Epidermal melanocyte (primary cell): Measurements from ENCODE around the gene CERK.
A peak's percentile ranks its signal among the peaks of the same experiment; 100 is the strongest.
"Not testable (repeated sequence)": the region's sequence is repeated elsewhere in the genome, so short reads cannot be mapped to it uniquely, and the experiment has no call there.

Experiments
- DNase-seq: peaks from one replicate; pipeline ENCODE4 v3.0.0; 2011; ENCODE audit warnings: low spot score; ENCODE audit not compliant: insufficient read length

CERK gene

DNA sequence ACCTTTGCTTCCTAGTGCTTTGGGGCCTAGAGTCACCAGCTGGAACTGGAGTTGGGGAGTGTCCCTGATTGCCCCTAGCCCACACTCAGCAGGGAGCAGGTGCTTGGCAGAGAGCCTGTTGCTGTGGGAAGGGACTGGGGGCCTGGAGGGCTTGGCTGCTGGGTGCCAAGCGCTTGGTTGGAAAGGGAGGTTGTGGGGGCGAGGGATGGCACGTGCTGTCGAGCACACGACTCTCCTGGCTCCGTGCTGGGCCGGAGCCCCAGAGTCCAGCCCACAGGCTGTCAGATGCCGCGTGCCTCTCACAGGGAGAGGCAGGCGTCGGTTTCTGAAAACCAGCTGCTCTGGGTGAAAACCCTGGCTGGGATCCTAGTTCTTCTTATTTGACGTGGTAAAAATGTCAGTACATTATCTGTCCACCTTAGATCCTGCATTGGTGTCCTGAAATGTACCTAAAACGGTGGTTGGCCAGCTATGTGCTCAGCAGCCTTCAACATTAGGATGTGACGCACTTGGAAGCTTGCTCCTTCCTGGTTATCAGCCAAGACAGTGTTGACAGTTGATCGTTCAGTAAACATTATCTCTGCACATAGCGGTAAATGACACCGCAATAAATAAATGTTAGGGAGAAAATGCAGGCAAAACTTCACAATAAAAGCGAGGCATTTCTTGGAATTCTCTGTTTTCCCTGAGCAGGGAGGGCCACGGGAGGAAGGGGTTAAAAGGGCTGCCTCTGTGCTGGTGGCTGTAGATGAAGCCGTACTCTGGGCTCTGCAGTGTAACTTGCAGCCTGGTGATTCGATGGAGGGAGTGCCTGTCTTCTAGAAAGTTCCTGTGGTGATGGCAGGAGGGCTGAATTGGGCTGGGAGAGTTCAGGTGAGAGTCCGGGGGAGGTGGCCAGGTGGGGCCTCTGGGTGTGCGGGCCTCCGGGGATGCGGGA is 88.6 kb downstream of the CERK start:
- DNase-seq, result no peak

- DNase-seq, result not testable (repeated sequence)
Observed at GRCh38 chr22:46648225-46648820, 89.7 kb downstream of the CERK start.

- no peak for DNase-seq
Observed at GRCh38 chr22:46646531-46647215, 91.4 kb downstream of the CERK start.

DNA sequence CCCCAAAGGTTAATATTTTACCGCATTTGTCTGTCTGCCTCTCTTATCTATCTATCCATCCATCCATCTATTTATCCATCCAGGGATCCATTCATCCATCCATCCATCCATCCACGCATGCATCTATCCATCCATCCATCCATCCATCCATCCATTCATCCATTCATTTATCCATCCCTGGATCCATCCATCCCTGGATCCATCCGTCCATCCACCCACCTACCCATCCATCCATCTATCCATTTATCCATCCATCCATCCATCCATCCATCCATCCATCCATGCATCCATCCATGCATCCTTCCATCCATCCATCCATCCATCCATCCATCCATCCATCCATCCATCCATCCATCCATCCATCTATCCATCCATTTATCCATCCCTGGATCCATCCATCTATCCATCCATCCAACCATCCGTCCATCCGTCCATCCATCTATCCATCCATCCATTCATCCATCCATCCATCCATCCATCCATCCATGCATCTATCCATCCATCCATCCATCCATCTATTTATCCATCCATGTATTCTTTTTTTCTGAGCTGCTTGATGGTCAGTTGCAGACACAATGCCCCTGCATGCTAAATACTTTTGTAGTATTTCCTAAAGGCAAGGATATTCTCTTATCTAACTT is 95.1 kb downstream of the CERK start:
- not testable (repeated sequence) for DNase-seq

GRCh38 chr22:46641811-46642266 is 96.2 kb downstream of the CERK start:
- peak; percentile 89 for DNase-seq

DNA sequence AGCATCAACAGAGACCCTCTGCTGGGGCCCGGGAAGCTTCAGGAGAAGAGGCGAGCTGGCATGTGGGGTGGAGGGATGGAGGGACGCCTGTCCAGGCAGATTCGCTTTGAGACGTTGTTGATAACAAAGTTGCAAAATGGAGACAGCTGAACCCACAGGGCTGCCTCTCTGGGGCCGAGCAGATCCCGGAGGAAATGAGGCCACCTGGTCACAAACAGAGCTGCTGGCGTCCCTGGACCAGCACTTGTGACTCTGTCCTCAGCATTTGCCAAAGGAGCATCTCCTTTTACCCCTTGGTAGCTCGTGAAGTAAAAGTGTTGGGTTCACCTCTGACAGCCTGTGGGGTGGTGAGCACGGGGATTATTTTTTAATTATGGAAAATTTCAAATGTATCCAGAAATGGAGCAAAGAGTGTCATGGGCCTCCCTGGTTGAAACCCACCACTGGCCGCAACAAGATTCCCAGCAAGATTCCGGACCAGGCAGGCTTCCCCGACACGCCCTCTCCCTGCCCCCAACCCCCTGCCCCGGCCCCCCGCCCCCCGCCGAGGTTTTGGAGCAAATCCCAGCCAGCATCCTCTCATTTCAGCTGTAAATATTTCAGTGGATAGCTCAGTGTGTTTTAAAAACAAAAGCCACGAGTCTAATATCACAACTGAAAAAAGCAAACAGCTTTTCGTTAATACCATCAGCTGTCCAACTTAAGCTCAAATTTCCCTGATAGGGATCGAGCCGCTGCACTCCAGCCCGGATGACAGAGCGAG is 97.6 kb downstream of the CERK start:
- DNase-seq, result no peak

GRCh38 chr22:46639843-46640242 is 98.2 kb downstream of the CERK start:
- no peak for DNase-seq

DNA sequence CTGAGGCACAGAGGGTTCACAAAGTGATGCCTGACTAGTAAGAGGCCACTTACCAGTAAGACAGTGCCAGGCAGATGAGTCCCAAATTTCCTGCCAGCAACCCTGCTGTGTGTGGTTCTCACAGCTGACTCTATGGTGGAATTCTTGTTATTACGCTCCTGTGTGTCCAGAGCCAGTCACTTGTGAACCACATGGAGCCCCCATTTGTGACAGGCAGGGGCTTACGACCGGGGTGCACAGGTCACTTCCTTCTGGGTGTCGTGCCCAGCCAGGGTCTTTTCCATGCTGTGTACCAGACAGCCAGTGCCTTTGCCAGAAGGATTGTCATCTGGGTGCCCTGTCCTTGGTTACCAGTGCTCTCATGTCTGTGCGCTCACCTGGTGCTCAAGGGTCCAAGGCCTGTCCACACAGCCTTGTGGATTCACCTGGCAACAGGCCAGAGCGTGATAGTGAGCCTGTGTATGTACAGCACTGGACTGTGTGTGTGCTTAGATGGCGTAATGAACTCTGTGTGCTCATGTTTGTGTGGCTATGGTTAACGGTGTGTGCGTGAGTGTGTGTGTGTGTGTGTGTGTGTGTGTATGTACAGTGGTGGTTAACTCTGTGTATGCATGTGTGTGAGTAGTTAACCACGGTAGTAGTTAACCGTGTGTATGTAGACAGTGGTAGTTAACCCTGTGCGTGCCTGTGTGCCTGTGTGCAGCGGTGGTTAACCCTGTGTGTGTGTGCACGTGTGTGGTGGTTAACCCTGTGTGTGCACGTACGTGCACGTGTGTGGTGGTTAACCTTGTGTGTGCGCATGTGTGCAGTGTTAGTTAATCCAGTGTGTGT is 99.2 kb downstream of the CERK start:
- DNase-seq, result no peak

DNA sequence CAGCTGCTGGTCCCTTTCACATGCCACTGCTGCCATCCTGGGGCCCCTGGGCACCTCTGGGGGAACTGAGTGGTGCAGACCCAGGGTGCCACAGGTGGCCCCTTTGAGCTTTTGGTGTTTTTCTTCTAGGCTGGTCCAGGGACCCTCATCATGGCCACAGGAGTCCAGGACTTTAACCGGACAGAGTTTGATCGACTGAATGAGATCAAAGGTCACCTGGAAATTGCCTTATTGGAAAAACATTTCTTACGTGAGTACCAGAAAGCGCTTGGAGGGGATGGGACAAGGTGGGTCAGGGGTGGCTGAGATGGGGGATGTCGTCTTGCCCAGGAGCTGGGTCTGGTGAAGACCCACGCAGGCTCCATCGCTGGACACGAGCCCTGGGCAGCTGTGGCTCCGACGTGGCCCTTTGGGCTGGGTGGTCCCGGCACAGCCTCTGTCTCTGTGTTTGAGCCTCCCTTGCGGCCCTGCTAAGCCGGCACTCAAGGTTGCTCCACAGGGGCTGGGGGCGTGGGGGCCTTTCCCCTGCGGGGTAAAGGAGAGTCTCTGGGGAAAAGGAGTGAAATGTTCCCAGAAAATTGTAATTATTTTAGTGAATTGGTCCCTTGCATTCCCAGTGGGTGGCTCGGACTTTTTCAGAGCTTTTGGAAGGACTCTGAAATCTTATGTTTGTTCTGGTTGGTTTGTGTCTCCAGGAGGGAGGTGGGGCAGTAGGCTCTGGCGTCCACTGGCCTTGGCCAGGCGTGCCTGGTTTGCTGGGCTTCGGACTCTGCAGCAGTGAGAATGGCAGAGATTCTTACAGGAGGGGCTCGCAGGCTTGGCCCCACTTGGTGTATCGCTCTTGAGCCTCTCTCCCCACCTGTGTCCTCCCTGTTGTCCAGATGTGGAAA is 100.1 kb downstream of the CERK start:
- no peak for DNase-seq

DNA sequence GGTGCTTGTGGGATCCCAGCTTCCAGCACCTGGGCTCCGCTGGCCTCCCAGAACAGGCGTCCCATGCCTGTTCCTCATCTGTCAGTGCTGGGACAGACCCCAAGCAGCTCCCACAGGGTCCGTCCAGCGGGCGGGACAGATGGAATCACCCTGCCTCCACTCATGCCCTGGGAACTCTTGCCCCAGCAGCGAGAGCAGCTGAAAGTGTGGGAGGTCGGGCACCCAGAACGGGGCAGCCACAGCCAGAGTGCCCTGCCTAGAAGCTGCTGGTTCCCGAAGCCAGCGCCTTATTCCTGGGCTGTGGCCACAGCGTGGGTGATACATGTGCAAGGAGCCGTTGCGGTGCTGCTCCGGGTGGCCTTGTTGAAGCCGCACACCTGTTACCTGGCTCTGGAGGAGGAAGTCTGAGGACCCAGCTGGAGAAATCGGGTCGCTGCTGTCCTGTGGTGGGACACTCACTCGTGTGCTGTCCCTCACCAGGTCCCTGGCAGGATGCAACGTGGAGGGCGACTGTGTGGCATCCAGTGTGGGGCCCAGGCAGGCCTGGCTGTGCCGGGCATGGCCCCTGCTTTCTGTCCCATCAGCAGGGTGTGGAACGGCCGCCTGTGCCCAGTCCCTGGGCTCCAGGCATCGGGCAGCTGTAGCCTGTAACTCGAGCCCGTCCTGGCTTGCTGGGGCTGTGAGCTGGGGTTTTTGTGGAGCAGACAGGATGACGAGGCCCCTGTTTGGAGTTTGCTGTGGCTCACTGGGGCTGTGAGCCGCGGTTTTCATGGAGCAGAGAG is 101.6 kb downstream of the CERK start:
- no peak for DNase-seq

GRCh38 chr22:46635756-46636155 is 102.3 kb downstream of the CERK start:
- no peak for DNase-seq

GRCh38 chr22:46634973-46635685 is 102.9 kb downstream of the CERK start:
- DNase-seq, result not testable (repeated sequence)
